Suprapubic skin (tissue), 3 donors: ENCODE data around the gene MAPK14.

Experiments used
- CTCF ChIP-seq, 2 donors: fragments of 200-600 bp in 1 of 2; fragments of 450-650 bp in 1 of 2; sonication (generic) in 1 of 2; IDR thresholded peaks; one replicate each; pipeline ENCODE4 v1.5.1; 2016 to 2019; ENCODE audit warnings: antibody characterized with exemption in 2 of 2, mild to moderate bottlenecking in 1 of 2, moderate library complexity in 1 of 2
- POLR2AphosphoS5 ChIP-seq, 3 donors: sonication (generic); formaldehyde crosslinking; IDR thresholded peaks; one replicate each; pipeline ENCODE4 v1.6.1; 2017; ENCODE audit warnings: antibody characterized with exemption in 3 of 3

DNA sequence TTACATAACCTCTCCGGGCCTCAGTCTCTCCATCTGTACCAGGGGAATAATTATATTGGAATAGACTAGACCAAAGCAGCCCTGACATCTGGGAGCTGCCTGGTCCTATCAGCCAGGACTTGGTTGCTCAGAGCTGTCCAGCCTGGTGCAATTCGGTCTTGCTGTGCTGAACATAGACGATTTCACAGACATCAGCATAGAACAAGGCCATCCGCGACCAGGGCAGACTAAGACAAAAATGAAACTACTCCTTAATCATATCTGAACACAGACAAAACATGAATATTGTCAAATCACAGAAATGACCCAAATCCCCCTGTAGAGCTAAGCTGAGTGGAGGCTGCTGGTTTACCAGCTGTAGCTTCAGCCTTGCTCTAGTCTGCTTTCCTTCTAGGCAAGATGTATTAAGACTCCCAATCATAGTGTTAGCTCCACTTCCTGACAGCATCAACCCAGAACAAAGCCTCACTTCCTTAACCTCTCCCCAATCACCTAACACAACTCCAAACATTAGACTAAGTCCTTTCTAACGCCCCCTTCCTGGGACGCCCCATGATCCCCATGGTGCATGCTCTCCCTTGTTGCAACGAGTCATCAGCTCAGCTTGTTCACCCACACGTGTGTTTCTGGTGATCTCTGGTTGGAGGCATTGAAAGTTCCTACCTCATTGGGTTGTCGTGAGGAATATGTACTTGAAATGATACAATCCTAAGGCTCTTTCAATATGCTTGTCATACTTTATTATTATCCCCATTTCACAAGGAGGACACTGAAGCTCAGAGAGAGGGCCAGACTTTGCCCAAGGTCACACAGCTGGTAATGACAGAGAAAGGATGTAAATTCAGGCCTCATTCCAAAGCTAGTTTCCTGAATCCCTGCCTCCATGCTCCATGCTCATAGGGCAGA lies 99.2 kb downstream of the MAPK14 start:
- TF ChIP-seq CTCF (IDR thresholded peaks at IDR 0.05) (no peak), POLR2AphosphoS5 (IDR thresholded peaks at IDR 0.05) (no peak)
